Measurements from ENCODE around the gene ITGB1BP1.
"Not testable (repeated sequence)": the region's sequence is repeated elsewhere in the genome, so short reads cannot be mapped to it uniquely, and the experiment has no call there.

Gene ITGB1BP1

GRCh38 chr2:9398881-9399780, 24.2 kb downstream of the ITGB1BP1 start:
- no peak for DNase-seq

- not testable (repeated sequence) for DNase-seq
These were observed 25.1 kb downstream of the ITGB1BP1 start for GRCh38 chr2:9398251-9398650.

- no peak for DNase-seq
These were observed 26.1 kb downstream of the ITGB1BP1 start for GRCh38 chr2:9397201-9397600.

- DNase-seq, result no peak
These were observed 28.5 kb downstream of the ITGB1BP1 start for GRCh38 chr2:9394816-9395215.

- no peak for DNase-seq
These were observed 30.2 kb downstream of the ITGB1BP1 start for GRCh38 chr2:9392898-9393765.

- DNase-seq, result no peak
These were observed 31.2 kb downstream of the ITGB1BP1 start for GRCh38 chr2:9391961-9392720.

- DNase-seq, result no peak
These were observed 32.3 kb downstream of the ITGB1BP1 start for GRCh38 chr2:9390991-9391390.

- no peak for DNase-seq
These were observed 33.0 kb downstream of the ITGB1BP1 start for GRCh38 chr2:9390151-9390850.

GRCh38 chr2:9388950-9389911, 34.1 kb downstream of the ITGB1BP1 start:
- no peak for DNase-seq

GRCh38 chr2:9388199-9388681, 35.1 kb downstream of the ITGB1BP1 start:
- no peak for DNase-seq

GRCh38 chr2:9385841-9386240, 37.5 kb downstream of the ITGB1BP1 start:
- DNase-seq, result no peak

GRCh38 chr2:9384521-9384920, 38.8 kb downstream of the ITGB1BP1 start:
- DNase-seq, result no peak

- no peak for DNase-seq
These were observed 40.6 kb downstream of the ITGB1BP1 start for GRCh38 chr2:9382604-9383235.

GRCh38 chr2:9380702-9381628, 42.4 kb downstream of the ITGB1BP1 start:
- no peak for DNase-seq

- no peak for DNase-seq
These were observed 44.0 kb downstream of the ITGB1BP1 start for GRCh38 chr2:9379391-9379755.

- no peak for DNase-seq
These were observed 44.6 kb downstream of the ITGB1BP1 start for GRCh38 chr2:9378433-9379390.

GRCh38 chr2:9377461-9378097, 45.7 kb downstream of the ITGB1BP1 start:
- DNase-seq, result no peak

All from right forelimb (tissue), 1 donor.